HG03575 (cell line): Measurements from ENCODE around the gene SYT13.
"Not testable (repeated sequence)": the region's sequence is repeated elsewhere in the genome, so short reads cannot be mapped to it uniquely, and the experiment has no call there.

ENCODE experiments used
- ATAC-seq: cut with Tn5 transposase; IDR thresholded peaks from one replicate; pipeline ENCODE4 v1.9.1; 2021; ENCODE audit not compliant: unreplicated experiment, insufficient number of reproducible peaks, low FRiP score; ENCODE audit errors: extremely low read depth

Gene SYT13

GRCh38 chr11:45258982-45259530 is 27.1 kb downstream of the SYT13 start:
- no peak for ATAC-seq

GRCh38 chr11:45254070-45254469 is 32.1 kb downstream of the SYT13 start:
- no peak for ATAC-seq

GRCh38 chr11:45253640-45254039 is 32.5 kb downstream of the SYT13 start:
- no peak for ATAC-seq

GRCh38 chr11:45252877-45253276 is 33.3 kb downstream of the SYT13 start:
- ATAC-seq = no peak

- no peak for ATAC-seq
These were observed 33.8 kb downstream of the SYT13 start for GRCh38 chr11:45252134-45252856.

- no peak for ATAC-seq
These were observed 36.0 kb downstream of the SYT13 start for GRCh38 chr11:45250035-45250718.

GRCh38 chr11:45249372-45249771 is 36.8 kb downstream of the SYT13 start:
- not testable (repeated sequence) for ATAC-seq

- no peak for ATAC-seq
These were observed 37.6 kb downstream of the SYT13 start for GRCh38 chr11:45248501-45249011.

GRCh38 chr11:45247433-45247832 is 38.7 kb downstream of the SYT13 start:
- ATAC-seq = no peak

GRCh38 chr11:45246241-45246640 is 39.9 kb downstream of the SYT13 start:
- ATAC-seq = no peak

GRCh38 chr11:45245218-45246045 is 40.7 kb downstream of the SYT13 start:
- no peak for ATAC-seq

- ATAC-seq = no peak
These were observed 42.2 kb downstream of the SYT13 start for GRCh38 chr11:45243967-45244366.

- ATAC-seq = no peak
These were observed 46.4 kb downstream of the SYT13 start for GRCh38 chr11:45239733-45240132.

- no peak for ATAC-seq
These were observed 47.4 kb downstream of the SYT13 start for GRCh38 chr11:45238724-45239123.

- no peak for ATAC-seq
These were observed 48.3 kb downstream of the SYT13 start for GRCh38 chr11:45237711-45238315.

GRCh38 chr11:45234306-45235006 is 51.7 kb downstream of the SYT13 start:
- no peak for ATAC-seq

- ATAC-seq = no peak
These were observed 52.4 kb downstream of the SYT13 start for GRCh38 chr11:45233804-45234170.

- ATAC-seq = no peak
These were observed 52.9 kb downstream of the SYT13 start for GRCh38 chr11:45233121-45233803.
